Ramos (cell line): ENCODE measurements around the gene NUSAP1.
"Not testable (repeated sequence)": the region's sequence is repeated elsewhere in the genome, so short reads cannot be mapped to it uniquely, and the experiment has no call there.

Source experiments
- in situ Hi-C: fragments of 300-500 bp; cut with MboI; formaldehyde crosslinking; loops from one replicate; pipeline ENCODE4 v1.14.3; 2022; ENCODE audit warnings: low sequenced_read_pairs; ENCODE audit not compliant: unreplicated experiment

NUSAP1 gene

DNA sequence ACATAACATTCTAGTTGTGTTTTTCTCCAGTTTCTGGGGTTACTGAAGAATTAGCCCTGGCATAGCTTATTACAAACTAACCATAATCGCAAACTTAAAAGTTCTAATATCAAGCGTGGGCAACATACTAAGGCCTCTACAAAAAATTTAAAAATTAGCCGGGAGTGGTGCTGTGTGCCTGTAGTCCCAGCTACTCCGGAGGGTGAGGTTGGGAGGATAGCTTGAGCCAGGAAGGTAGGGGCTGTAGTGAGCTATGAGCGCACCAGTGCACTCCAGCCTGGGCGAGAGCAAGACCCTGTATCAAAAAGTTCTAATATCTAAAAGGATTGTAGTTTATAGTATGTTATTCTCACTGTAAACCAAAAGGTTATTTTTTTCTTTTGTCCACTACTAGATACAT, 1.4 kb upstream of the NUSAP1 start:
- in situ Hi-C loops = no loop called here

DNA sequence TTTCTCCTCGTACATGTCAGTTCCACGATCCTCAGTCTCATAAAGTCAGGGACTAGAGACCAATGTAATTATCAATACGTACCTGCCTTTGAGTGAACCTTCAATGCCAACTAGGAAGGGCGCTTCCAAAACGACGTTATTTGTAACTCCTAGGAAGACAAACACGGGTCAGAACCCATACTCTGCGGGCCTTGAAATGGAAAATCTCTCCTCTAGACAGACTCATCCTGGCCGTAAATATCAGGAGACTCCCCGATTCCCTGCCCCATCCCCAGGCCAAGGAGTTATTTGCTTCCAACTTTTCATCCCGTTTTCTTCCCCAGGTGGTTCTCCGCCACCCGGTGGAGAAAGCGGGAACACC, 868 bp upstream of the NUSAP1 start:
- in situ Hi-C loops = no loop called here

DNA sequence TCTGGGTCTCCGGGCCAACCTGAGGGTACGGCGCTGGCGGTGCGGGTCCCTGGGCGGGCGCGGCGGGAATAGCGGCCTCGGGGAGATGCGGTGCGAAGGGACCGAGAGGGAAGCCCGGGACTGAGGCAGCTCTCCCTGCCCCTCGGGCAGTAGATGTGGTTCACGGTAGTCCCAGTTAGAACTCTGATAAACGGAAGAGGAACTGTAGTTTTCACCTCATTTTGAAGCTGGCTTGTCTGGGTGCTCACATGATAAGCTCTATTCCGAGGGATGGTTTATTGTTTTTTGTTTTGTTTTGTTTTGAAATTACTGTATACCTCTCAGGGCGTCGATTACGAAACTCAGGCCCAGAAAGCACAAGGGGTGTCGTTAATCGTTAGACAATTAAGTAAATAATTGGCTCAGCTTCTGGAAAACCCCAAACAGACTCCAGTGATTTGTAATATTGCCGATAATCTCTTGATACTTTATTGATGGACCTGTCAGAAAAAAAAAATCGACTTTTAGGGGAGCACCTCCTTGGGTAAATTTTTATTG, 413 bp downstream of the NUSAP1 start:
- in situ Hi-C loops = no loop called here

DNA sequence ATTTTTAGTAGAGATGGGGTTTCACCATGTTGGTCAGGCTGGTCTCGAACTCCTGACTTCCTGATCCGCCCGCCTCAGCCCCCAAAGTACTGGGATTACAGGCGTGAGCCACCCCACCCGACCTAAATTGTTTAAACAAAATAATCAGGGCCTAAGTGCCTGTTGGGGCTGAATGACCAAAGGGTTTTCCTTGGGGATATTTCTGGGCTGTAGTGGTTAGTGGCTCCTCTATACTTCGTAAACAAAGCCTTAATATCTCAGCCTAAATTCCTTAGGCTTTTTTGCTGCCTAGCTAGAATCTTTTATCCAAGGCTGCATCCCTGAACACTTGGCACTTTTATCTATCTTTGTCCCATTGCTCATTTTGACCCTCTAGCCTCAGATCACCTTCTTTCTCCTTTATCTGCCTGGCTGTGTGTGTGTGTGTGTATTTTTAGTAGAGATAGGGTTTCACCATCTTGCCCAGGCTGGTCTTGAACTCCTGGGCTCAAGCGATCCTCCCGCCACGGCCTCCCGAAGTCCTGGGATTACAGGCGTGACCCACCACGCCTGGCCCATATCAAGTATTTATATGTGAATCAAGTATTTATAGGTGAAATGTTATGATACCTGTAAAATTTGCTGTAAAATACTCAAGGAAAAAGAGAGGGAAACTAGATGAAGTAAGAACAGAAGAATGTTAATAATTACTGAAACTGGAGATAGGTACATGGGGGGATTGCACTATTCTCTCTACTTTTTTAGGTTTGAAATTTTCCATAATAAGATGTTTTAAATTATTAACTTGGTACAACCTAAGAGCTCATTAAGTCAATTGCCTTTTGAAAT, 1.8 kb downstream of the NUSAP1 start:
- in situ Hi-C loops = no loop called here

DNA sequence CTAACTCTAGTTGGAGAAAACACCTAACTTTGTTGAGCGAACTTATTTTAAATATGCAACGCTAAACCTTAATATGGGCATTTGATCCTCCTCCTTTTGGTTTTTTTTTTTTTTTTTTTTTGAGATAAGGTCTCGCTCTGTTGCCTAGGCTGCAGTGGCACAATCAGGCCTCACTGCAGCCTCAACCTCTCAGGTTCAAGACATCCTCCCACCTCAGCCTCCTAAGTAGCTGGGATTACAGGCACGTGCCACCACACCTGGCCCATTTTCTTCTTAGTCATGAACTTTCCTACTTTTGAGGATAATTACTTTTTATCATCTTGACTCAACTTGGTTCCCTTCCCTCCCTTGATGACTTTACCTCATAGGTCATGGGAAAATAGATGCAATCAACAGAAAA, 3.9 kb downstream of the NUSAP1 start:
- in situ Hi-C loops = no loop called here

- in situ Hi-C loops = no loop called here
These were observed 4.4 kb downstream of the NUSAP1 start for GRCh38 chr15:41337047-41337446.

GRCh38 chr15:41337631-41338522, 5.2 kb downstream of the NUSAP1 start:
- in situ Hi-C loops = no loop called here

- in situ Hi-C loops = no loop called here
These were observed 7.6 kb downstream of the NUSAP1 start for GRCh38 chr15:41340189-41340695.

DNA sequence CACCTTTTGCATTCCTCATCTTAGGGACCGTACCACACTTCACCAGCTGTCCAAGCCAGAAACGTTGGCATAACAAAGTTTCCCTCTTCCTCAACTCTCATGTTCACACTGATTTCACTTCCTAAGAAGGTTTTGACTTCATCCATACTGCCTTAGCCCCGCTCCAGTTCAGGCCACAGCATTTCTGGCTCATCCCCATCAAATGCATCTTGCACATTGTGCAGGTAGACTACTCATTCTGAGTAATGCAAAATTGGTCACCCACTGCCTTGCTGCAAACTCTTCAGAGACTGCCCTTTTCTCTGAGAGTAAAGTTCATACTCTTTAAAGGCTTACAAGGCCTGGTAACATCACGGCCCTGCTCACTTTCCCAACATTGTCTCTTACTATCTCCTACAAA, 8.8 kb downstream of the NUSAP1 start:
- in situ Hi-C loops = no loop called here

DNA sequence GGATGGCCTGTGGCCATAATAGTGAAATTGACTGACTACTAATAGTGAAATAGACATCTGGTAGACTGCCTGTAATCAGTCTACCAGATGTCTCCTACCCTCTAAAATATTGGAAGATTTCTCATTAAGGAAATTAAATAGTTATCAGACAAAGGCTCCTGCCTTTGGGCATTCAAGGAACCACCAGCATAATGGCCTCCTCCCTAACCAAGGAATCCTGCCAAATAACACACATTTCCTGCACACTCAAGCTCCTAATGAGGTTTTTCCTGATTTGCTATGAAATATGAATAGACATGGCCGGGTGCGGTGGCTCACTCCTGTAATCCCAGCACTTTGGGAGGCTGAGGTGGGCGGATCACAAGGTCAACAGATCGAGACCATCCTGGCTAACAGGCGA, 14.6 kb downstream of the NUSAP1 start:
- in situ Hi-C loops = no loop called here

DNA sequence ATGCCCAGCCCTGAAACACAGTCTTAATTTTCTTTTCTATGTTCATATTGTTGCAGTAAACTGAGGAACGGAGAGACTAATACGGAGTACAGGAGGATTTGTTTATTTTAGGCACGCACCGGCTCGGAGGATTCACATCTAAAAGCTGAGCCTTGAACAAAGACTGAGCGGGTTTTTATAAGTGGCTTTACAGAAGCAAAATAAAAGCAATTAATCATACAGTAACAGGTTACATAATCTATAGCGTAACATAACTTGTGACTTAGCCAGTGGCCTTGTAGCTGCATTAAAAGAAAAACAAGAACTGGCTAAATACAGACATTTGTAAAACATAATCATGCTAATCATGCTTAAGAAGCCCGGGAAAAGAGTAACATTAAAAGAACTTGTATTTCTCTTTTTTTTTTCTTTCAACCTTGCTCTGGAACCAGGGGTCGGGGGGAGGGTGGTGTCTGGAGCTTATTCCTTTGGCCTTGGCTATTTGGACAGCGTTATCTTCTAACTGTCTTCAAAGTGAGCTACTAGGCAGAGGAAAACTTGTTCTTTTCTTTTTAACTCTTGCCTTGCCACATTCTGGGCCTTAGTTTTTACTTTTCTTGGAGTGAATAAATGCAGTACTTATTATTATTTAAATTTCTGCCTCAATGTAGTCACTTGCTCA, 17.5 kb downstream of the NUSAP1 start:
- in situ Hi-C loops = no loop called here

GRCh38 chr15:41354371-41354770, 21.7 kb downstream of the NUSAP1 start:
- in situ Hi-C loops = no loop called here

DNA sequence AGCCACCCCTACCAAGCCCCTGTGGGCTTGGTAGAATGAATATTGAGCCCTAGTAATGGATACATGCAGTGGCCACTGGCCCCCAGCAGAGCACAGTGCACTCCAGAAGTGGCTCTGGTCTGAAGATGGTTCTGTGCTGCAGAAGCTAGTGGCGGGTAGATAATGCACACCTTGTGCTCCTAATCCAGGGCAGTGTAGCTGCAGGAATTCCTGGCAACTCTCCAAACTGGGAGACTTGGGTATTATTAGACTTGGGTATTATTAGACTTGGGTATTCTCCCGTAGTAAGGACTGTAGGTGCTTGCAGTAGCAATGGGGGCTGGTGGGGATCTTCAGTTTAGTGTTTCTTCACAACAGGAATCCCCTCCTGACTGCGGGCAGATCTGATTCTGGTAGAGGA, 34.7 kb downstream of the NUSAP1 start:
- in situ Hi-C loops = no loop called here

DNA sequence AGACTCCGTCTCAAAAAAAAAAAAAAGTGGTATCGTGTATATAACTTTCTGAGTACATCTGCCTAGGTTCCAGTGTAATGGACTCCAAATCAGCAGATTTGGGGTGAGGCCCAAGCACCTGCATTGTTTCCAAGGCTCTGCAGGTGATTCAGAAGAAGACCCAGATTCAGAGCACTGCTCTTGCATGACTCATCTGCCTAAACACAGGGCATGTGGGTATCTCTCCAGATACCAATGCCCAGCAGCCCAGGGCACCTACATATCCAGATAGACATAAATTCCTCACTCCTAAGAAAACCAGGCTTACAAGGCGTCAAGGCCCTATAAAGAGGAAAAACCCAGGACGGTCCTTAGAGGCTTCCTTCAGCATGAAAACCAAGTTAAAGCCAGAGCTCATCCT, 45.3 kb downstream of the NUSAP1 start:
- in situ Hi-C loops = no loop called here

GRCh38 chr15:41383974-41384749, 51.5 kb downstream of the NUSAP1 start:
- in situ Hi-C loops = not testable (repeated sequence)

- in situ Hi-C loops = no loop called here
These were observed 55.0 kb downstream of the NUSAP1 start for GRCh38 chr15:41387646-41388045.

GRCh38 chr15:41392659-41393058, 60.0 kb downstream of the NUSAP1 start:
- in situ Hi-C loops = no loop called here

- in situ Hi-C loops = no loop called here
These were observed 62.2 kb downstream of the NUSAP1 start for GRCh38 chr15:41394924-41395323.

DNA sequence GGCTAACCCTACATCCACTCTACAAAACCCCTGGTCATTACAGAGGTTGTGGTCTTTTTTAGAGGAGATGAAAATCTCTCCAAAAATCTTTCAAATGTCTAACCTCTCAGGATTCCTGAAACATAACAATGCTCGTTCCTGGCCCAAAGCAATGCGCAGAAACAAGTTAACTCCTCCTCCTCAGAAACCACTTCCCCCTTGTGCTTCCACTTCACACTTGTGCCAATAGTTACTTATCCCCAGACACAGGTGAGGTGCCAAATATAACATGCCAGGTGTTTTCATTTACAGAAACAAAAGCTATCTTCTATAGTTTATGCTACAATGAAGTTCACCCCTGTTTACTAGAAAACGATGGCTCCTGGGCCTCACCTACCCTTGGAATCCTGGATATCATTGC, 63.4 kb downstream of the NUSAP1 start:
- in situ Hi-C loops = no loop called here

DNA sequence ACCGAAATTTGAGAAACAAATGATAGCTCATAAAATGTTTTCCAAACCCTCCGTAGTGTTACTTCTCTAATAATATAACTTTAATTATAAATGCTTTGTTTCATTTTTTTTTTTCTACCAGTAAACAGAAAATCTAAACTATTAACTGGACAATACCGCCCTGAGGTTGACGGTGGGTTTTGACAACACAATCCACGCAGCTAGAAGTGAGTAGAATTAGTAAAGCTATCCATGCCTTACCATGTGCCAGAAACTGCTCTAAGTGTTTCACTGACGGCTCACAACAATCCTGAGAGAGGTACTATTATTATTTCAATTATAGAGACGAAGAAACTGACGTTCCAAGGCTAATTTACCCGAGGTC, 69.2 kb downstream of the NUSAP1 start:
- in situ Hi-C loops = no loop called here
